HG03432 (cell line): ENCODE measurements around the gene AOPEP.

ENCODE experiments used
- ATAC-seq: cut with Tn5 transposase; IDR thresholded peaks from one replicate; pipeline ENCODE4 v1.9.1; 2021; ENCODE audit warnings: mild to moderate bottlenecking, moderate library complexity; ENCODE audit not compliant: unreplicated experiment

AOPEP gene

GRCh38 chr9:94891183-94891582, 164.7 kb downstream of the AOPEP start:
- no peak for ATAC-seq

- ATAC-seq, result no peak
These were observed 166.2 kb downstream of the AOPEP start for GRCh38 chr9:94892675-94893074.

- ATAC-seq, result no peak
These were observed 167.7 kb downstream of the AOPEP start for GRCh38 chr9:94894094-94894699.

GRCh38 chr9:94895668-94896067, 169.2 kb downstream of the AOPEP start:
- no peak for ATAC-seq

- no peak for ATAC-seq
These were observed 170.0 kb downstream of the AOPEP start for GRCh38 chr9:94896512-94896911.

DNA sequence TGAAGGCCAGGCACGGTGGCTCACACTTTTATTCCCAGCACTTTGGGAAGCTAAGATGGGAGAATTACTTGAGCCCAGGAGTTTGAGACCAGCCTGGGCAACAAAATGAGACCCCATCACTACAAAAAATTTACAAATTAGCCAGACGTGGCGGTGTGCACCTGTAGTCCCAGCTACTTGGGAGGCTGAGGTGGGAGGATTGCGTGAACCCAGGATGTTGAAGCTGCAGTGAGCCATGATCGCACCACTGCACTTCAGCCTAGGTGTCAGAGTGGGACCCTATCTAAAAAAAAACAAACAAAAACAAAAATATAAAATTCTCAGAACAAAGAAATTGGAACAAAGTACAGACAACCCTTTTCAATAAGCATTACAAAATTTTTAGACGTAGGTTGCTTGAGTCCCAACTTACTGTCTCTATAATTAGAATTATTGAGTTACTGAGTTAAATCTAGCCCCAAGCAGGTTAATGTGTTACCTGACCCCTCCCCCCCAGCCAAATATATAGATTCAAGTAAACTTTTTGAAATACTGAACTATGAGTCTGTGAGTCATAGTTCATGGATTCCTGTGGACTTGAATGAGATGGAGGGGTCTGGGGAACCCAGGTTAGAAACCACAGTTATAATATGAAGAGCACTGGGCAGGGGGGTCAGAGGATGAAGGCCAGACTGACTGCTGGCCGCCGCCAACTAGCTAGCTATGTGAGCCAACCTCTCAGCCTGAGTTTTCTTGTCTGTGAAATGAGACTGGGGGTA, 173.1 kb downstream of the AOPEP start:
- ATAC-seq, result no peak

DNA sequence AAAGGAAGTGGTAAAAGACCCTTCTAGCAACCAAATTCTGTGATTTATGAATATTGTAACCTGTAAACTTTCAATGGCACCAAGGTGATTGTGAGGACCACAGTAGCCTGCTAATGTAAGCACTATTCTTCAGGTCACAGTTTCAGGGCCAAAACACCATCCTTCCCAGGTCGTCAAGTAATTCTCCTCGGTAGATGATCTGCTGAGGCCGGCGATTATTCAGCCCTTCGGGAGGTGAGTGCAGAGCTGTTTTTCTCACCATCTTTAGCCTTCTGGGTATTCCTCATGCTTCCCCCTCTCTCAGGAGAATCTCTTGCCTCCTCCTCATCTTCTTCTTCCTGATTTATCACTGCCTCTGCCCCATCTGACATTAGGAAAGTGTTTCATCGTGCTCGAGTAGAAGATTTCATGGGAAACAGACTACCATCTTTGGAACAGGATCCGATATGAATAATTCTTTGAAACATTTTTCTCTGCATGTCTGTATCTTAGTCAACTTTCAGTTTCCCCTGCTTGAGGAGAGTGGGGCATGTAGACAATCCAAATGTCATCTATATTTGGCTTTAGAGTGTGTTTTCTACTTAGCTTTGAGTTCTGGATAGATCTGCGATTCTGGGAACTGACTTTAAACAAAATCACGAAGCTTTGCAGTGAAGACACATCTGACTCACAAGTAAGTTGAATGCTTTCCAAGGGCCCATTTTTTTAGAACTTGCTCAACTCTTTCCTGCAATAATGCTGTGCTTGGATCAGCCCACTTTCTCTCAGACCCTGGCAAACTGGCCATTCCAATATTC, 173.9 kb downstream of the AOPEP start:
- no peak for ATAC-seq

DNA sequence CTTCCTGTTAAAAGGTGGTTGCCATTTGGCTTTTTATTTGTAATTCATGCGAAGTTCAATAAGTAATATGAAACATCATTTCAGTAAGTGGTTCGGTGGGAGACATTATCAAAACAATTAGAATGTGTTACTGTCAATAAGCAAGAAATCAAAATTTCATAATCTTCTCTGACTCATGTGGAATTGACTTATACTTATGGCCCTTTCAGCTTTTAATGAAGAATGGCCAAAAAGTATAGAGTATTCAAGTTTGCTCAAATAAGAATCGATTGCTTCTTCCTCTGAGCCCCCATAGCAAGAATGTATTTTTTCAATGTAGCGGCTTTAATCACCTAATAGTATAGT, 174.5 kb downstream of the AOPEP start:
- ATAC-seq, result no peak

DNA sequence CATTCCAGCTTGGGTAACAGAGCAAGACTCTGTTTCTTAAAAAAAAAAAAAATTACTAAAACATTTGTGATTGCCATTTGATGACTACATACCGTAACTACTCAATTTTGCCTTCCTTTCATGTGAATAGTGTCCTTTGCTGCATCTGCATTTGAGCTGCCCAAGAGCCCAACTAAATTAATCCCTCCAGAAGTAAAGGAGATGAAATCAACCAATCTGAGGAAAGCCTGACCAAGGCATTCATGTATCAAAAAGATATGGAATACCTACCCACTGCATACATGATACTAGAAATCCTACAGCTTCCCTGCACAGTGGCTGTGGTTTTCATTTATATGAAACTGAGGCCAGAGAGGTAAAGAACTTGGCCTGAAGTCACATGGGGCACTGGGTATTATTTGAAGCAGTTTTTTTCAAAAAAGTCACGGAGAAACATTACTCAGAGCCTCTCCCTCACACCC, 177.5 kb downstream of the AOPEP start:
- no peak for ATAC-seq

DNA sequence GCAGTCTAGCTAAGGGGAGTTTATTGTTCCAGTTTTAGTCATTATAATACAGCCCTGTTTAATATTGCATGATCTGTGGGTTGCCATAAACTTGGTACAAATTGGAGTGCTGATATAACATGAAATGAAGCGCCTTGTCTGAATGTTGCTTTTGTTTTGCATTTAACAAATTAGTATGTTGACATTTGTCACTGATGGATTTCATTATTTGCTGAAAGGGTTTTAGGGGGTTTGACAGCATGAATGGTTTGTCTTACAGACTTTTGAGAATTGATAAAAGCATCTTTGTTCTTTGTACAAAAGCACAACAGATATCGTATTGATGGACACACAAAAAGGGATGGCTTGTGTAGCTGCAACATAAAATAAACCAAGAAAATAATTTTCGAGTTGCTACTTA, 178.3 kb downstream of the AOPEP start:
- no peak for ATAC-seq

- no peak for ATAC-seq
These were observed 179.1 kb downstream of the AOPEP start for GRCh38 chr9:94905606-94906005.

- ATAC-seq, result no peak
These were observed 179.7 kb downstream of the AOPEP start for GRCh38 chr9:94906181-94906580.

DNA sequence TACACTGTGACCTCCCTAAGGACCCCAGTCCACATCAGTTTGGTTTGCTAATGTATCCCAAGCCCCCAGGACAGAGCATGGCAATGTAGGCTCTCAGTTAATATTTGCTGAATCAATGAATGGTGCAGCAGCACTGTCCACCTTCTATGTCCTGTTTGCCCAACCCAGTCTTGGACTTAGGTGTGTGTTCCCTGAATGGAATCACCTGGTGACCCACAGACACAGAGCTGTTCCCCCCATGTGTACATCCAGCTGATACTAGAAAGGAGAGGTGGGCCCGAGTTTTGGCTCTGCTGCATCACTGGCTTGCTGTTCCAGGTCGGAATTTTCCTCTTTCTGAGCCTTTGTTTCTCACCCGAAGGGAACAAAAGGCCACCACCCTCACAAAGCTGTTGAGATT, 180.2 kb downstream of the AOPEP start:
- ATAC-seq, result no peak

DNA sequence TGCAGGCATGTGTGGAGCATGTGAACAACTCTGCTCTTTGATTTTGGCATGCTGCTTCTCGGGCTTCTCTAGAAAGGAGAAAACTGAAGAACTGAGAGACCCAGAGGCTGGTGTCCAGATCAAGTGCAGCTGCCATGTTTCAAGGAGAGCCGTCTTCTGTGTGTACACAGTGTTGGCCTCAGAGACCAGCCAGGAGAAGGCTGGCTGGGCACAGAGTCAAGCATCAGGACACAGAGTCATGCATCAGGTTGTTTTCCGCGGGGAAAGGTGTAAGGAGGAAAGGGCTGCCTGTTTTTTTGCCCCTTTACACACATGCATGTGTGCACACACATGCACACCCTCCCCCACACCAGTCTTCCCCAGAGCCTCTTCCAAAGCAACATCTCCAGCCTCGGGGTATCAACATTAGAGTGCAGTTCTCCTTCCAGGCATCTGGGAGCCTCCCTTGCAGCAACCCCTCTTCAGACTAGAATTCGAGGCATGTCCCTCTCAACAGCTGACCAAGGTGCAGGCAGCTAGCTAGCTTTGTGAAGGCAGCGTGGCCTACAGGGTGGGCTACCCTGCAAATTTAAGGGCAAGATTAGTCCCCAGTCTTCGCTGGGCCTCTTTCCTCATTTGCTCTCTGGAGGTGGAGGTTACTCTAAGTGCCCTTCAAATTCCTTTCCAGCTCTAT, 180.9 kb downstream of the AOPEP start:
- ATAC-seq, result no peak

- ATAC-seq, result no peak
These were observed 181.6 kb downstream of the AOPEP start for GRCh38 chr9:94908011-94908563.

- ATAC-seq, result no peak
These were observed 182.2 kb downstream of the AOPEP start for GRCh38 chr9:94908583-94909249.

GRCh38 chr9:94909250-94909894, 182.9 kb downstream of the AOPEP start:
- ATAC-seq, result no peak

- no peak for ATAC-seq
These were observed 183.6 kb downstream of the AOPEP start for GRCh38 chr9:94909965-94910730.

DNA sequence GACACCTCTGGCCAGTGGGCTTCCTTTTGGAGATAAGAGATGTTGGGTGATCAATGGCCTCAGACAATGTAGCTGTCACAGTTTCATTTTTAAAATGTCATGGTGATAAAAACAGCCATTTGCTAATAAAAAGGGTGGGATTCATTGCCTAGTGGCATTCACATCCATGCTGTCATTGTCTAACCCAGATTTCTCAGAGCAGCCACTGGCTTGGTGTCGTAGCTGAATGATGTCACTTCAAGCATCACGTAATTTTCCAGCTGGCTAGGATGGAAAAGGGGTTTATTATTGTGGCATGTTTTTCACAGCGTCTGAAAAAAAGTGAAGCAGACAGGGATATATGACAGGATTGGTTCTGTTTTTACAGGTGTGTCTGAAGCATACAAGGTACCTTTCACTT, 184.7 kb downstream of the AOPEP start:
- ATAC-seq, result no peak
